Activated CD4-positive, alpha-beta T cell treated with anti-CD3 and anti-CD28 coated beads for 1 hour (primary cell): ENCODE data around the gene HSBP1.

ENCODE experiments used
- DNase-seq: peaks from one replicate; pipeline ENCODE4 v3.0.0-alpha.2; 2020

HSBP1 gene

DNA sequence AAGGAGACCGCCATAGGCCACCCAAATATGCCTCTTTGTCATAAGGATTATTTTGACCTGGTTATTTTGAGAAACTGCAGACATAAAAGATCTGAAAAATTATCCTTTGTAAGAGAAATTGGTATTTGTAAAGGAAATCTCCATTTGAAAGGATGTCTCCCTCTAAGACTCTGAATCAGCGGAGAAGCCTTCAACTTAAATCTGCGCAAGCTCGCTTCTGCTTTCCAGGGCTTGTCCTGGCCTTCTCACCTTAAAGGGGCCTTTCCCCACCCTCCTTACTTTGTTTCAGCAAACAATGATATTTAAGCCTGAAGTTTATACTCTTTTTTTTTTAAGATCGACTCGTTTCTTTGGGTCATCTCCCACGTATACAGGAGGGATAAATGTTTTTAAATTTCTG lies 34.5 kb downstream of the HSBP1 start:
- no peak for DNase-seq

DNA sequence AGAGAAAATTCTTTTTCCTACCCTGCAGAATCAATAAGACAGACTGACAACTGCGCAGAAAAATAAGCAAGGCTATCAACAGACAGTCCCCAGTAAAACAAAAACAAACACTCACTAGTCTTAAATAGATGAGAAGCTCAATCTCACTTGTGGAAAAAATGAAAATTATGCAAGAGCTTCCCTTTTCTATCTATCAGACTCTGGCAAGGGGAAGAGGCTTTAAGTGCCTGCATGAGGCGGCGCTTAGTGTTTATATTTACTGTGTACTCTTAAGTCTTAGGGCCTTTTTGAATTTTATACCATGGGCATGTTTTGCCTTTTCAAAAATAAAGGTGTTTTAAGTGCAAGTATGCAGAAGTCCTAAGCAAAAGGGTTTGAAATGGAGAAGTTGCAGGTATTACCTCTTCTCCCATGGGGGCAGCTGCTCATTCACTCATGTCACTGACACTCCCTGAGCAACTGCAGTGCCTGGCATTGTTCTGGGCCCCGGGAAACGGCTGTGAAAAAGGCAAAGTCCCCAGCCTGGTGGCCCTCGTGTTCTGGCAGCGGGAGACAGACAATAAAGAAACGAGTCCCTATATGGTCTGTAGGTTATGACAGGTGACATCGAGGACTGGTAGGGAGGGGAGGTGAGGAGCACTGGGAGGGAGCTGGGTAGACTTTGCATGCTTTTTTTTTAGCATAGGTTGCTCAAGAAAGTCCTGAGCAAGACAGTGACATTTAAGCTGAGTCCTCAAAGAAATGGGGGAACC lies 35.2 kb downstream of the HSBP1 start:
- no peak for DNase-seq

- DNase-seq, result no peak
These were observed 35.9 kb downstream of the HSBP1 start for GRCh38 chr16:83843657-83844056.

- DNase-seq, result no peak
These were observed 37.5 kb downstream of the HSBP1 start for GRCh38 chr16:83845263-83845662.

DNA sequence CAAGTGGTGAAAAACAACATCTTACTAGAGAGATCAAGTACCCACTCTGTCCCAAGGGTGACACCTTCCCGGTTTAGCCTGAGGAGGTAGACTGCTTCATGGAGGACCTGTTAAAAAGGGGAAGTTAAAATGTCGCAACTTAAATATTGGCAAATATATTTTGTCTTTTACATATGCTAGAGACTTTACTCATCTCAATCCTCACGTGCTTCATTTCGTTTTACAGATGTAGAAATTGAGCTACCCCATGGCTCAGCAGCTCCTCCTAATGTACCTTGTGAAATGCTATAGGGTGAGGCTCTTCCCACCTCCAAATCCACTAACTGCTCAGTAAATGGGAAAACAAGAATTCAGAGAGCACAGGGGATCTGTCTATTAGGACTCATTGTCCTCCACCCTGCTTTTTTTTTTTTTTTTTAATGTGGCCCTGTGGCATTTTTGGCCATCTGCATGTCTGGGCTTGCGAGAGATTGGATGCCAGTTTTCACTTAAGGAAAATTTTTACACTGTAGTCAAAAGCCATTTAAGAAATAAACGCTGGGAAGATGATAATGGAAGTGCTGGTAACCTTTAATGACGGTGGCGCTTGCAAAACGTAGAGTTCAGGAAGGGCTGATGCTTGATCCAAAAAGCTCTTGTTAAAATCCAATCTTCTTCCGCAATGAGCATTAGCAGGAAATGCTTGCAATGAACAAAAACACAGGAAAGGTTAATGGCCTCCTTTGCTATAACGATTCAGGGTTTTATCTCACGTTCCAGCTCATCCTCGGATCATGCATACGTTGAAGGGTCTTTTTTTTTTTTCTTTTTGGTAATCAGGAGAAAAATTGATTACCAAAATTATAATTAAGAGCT lies 39.8 kb downstream of the HSBP1 start:
- no peak for DNase-seq

GRCh38 chr16:83849421-83849820 lies 41.6 kb downstream of the HSBP1 start:
- DNase-seq, result no peak

DNA sequence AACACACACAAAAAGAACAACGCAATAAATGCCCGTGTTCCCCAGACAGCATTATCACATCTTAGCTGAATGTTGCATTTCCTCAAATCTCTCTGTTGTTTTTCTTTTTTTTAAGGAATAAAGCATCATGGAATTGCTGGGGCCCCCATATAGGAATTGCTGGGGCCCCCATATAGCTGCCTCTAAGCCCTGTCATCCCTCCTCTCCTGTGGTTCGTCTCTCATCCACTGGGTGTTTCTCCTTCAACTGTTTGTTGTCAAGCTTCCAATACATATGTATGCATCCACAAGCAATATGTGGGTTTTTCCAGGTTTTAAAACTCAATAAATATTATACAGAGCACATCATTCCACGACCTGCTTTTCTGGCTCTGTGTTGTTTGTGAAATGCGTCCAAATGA lies 43.2 kb downstream of the HSBP1 start:
- no peak for DNase-seq

- DNase-seq, result no peak
These were observed 43.7 kb downstream of the HSBP1 start for GRCh38 chr16:83851473-83851872.

- no peak for DNase-seq
These were observed 45.0 kb downstream of the HSBP1 start for GRCh38 chr16:83852774-83853173.

- DNase-seq, result no peak
These were observed 46.1 kb downstream of the HSBP1 start for GRCh38 chr16:83853834-83854233.

GRCh38 chr16:83854420-83854819 lies 46.6 kb downstream of the HSBP1 start:
- DNase-seq, result no peak

DNA sequence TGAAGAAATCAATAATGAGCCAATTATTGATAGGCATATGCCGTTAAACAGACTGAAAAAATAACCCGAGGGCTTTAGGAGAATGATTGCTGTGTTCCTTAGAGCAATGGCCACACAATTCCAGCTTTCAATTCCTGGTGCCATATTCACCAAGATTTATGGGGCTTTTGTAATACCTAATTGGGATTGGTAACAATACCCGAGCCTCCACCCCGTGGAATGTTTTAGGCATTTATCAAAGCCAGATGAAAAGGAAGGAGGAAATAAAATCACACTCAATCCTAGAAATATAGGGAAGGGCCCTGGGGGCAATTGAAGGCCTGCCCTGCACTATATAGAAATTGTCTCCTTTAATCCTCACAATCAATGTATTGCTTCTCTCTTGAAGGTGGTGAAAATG lies 49.0 kb downstream of the HSBP1 start:
- DNase-seq, result no peak

DNA sequence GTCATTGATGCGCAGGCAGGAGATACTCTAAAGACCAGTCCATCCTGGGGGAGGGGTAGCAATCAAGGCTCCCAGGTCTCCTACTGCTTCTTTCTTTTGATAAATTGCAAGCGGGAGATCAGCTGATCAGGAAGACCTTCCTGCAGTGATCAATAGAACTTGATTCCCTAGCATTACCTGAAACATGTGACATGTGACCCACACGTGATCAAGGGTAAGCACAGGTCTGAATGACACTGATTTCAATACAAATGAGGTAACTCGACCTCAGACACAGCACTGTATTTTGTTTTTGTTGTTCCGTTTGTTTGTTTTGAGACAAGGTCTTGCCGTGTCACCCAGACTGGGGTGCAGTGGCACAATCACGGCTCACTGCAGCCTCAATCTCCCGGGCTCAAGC lies 51.5 kb downstream of the HSBP1 start:
- DNase-seq, result no peak

GRCh38 chr16:83862661-83863060 lies 54.9 kb downstream of the HSBP1 start:
- DNase-seq, result no peak

- no peak for DNase-seq
These were observed 55.9 kb downstream of the HSBP1 start for GRCh38 chr16:83863682-83864081.
